A549 treated with CORT108297 at 1 μM for 4 hours (cell line): Measurements from ENCODE around the gene SORCS3. TPM values are rescaled to one million over a fixed set of nuclear protein-coding genes. Genes with fewer than 3 reads are reported as not detected.

ENCODE experiments used
- total RNA-seq: library from RNA; stranded (reverse); fragments of 200-300 nt; extraction: Qiagen RNA extraction; gene quantifications from 5 replicates; pipeline ENCODE4 v1.2.3, GENCODE V29; 2022

Gene SORCS3
- not detected in 5 replicates for total RNA-seq

DNA sequence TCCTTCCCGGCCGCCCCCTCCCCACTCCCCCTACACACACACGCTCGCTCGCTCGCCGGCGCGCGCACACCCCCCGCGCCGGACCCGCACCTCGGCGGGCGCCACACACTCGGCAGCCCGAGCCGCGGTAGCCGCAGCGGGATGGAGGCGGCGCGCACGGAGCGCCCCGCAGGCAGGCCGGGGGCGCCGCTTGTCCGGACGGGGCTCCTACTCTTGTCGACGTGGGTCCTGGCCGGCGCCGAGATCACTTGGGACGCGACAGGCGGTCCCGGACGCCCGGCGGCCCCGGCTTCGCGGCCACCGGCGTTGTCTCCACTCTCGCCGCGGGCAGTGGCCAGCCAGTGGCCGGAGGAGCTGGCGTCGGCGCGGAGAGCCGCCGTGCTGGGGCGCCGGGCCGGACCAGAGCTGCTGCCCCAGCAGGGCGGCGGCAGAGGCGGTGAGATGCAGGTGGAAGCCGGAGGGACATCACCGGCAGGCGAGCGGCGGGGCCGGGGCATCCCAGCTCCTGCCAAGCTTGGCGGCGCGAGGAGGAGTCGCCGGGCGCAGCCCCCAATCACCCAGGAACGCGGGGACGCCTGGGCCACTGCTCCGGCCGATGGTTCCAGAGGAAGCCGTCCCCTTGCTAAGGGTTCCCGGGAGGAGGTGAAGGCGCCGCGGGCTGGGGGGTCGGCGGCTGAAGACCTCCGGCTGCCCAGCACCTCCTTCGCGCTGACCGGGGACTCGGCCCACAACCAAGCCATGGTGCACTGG lies at the start of gene SORCS3:
Gene SORCS3 (plus strand): TSS at position 104 of the 750 bp plus-strand sequence.

